ENCODE measurements around the gene DPYSL4. TPM values are rescaled to one million over a fixed set of nuclear protein-coding genes. Genes with fewer than 3 reads are reported as not detected.

The DPYSL4 gene
- total and polyA plus RNA-seq, 2 of the 4 experiments (the other 2 are of a cell fraction) = 8.1 to 30.5 TPM

DNA sequence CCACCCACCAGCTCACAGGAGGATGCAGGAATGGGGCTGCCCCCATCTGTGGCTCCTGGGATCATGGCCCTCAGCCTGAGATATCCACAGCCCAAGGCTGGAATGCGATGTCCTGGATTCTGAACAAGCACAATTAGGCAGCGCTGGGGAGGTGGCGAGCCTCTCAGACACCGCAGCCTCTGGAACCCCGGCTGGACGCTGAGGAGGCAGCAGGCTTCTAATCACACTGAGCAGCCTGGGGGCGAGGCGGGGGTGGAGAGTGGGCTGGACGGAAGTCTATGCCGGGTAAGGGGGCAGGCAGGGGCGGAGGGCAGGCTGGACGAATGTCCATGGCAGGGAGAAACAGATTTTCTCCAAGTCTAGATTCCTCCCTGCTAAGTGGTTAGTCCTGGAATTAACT lies 56.4 kb downstream of the DPYSL4 start:
- H3K4me3 ChIP-seq (ENCODE audit: insufficient read depth, low read depth, low read length) = no peak overlapping the region
- H3K9me1 ChIP-seq (ENCODE audit: insufficient read depth, low read length) = no peaks in the 10 kb centered on the region
- POLR2A ChIA-PET (ENCODE audit: unreplicated experiment) = no interaction called here
- intact Hi-C loops (cut with micrococcal nuclease) (no loop called here), dilution Hi-C loops (cut with HindIII; ENCODE audit: low sequenced_read_pairs, unreplicated experiment) (loop anchor here (25.0 kb wide), 1 partner anchor 94 kb away; the partner anchor contains the start of gene LRRC27), in situ Hi-C loops (cut with MboI; ENCODE audit: low sequenced_read_pairs) (no loop called here)
- H3K4ac ChIP-seq (ENCODE audit: low read depth, low read length) = no peak overlapping the region
- no peak overlapping the region for H3K14ac ChIP-seq (replicated peaks; ENCODE audit: low read depth, low read length)
- no peak overlapping the region for H2AK5ac ChIP-seq (ENCODE audit: low read depth, low read length)
- no peak overlapping the region for H3K23ac ChIP-seq (ENCODE audit: low read depth, low read length)
- no peak overlapping the region for H3K9ac ChIP-seq (ENCODE audit: low read depth, low read length)
- H2BK5ac ChIP-seq (ENCODE audit: low read depth, low read length, poor library complexity, severe bottlenecking) = no peak overlapping the region
- H2AFZ ChIP-seq (replicated peaks; ENCODE audit: low read length, poor library complexity) = no peak overlapping the region
- no peak overlapping the region for H3K4me2 ChIP-seq (ENCODE audit: low read depth, low read length)
- no peak for ATAC-seq (ENCODE audit: low read depth)
- WGBS, 2 experiments (ENCODE audit: extremely low coverage in 2 of 2, insufficient read length in 1 of 2) = 100% methylated on average over 1 of the region's 12 CpGs; no CpG with 5 or more reads in 1 of the 2 experiments
- DNase-seq = no peak
- no peak overlapping the region for H3K18ac ChIP-seq (ENCODE audit: low read depth, low read length)
- H2BK20ac ChIP-seq (ENCODE audit: low read depth, low read length) = no peak overlapping the region
- H2AK9ac ChIP-seq (replicated peaks; ENCODE audit: low read depth, low read length, poor library complexity) = no peak overlapping the region
- no peak overlapping the region for H4K8ac ChIP-seq (ENCODE audit: low read depth in 2 of 2, low read length in 2 of 2)
- H3K27me3 ChIP-seq (ENCODE audit: control insufficient read depth, insufficient read depth, low read length) = peaks cover 4% of the 10 kb centered on the region; the same call in 1 of the 2 replicates
- BruUV-seq (replicated peaks) = no TSS peak
- H4K20me1 ChIP-seq (ENCODE audit: insufficient read depth, low read length) = no peaks in the 10 kb centered on the region
- no peaks in the 10 kb centered on the region for H3K9me3 ChIP-seq (ENCODE audit: control insufficient read depth, insufficient read depth, low read length)
- H4K5ac ChIP-seq (ENCODE audit: low read depth, low read length) = no peak overlapping the region
- no peaks in the 10 kb centered on the region for H3K79me1 ChIP-seq (ENCODE audit: low read depth in 1 of 2, low read length in 2 of 2)
- H3K27ac ChIP-seq (ENCODE audit: insufficient read depth, low read length) = no peak overlapping the region
- TF ChIP-seq BHLHE40 (IDR thresholded peaks at IDR 0.05; ENCODE audit: low read depth, low read length) (no peak), RAD21 (IDR thresholded peaks at IDR 0.05; ENCODE audit: low read length) (no peak), ELK1 (IDR thresholded peaks at IDR 0.05; ENCODE audit: borderline replicate concordance, low read depth, low read length) (no peak), FOS (IDR thresholded peaks at IDR 0.05; ENCODE audit: low read depth, low read length) (no peak), MAFK (IDR thresholded peaks at IDR 0.05; ENCODE audit: low read depth, low read length) (no peak), RFX5 (IDR thresholded peaks at IDR 0.05; ENCODE audit: low read depth, low read length) (no peak), RCOR1 (IDR thresholded peaks at IDR 0.05; ENCODE audit: insufficient replicate concordance, low read length) (no peak), MAZ (IDR thresholded peaks at IDR 0.05; ENCODE audit: borderline replicate concordance, low read depth, low read length) (no peak), POLR2A (IDR thresholded peaks at IDR 0.05; ENCODE audit: low read depth, low read length) (no peak), NFE2L2 (IDR thresholded peaks at IDR 0.05; ENCODE audit: low read depth, low read length) (no peak), CHD1 (IDR thresholded peaks at IDR 0.05; ENCODE audit: low read depth, low read length) (no peak), CEBPB (IDR thresholded peaks at IDR 0.05; ENCODE audit: low read depth, low read length) (no peak)
- TF ChIP-seq, protein P1, sequence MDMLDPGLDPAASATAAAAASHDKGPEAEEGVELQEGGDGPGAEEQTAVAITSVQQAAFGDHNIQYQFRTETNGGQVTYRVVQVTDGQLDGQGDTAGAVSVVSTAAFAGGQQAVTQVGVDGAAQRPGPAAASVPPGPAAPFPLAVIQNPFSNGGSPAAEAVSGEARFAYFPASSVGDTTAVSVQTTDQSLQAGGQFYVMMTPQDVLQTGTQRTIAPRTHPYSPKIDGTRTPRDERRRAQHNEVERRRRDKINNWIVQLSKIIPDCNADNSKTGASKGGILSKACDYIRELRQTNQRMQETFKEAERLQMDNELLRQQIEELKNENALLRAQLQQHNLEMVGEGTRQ (IDR thresholded peaks at IDR 0.05; ENCODE audit: low read depth, low read length) = no peak
- TF ChIP-seq, protein P2, sequence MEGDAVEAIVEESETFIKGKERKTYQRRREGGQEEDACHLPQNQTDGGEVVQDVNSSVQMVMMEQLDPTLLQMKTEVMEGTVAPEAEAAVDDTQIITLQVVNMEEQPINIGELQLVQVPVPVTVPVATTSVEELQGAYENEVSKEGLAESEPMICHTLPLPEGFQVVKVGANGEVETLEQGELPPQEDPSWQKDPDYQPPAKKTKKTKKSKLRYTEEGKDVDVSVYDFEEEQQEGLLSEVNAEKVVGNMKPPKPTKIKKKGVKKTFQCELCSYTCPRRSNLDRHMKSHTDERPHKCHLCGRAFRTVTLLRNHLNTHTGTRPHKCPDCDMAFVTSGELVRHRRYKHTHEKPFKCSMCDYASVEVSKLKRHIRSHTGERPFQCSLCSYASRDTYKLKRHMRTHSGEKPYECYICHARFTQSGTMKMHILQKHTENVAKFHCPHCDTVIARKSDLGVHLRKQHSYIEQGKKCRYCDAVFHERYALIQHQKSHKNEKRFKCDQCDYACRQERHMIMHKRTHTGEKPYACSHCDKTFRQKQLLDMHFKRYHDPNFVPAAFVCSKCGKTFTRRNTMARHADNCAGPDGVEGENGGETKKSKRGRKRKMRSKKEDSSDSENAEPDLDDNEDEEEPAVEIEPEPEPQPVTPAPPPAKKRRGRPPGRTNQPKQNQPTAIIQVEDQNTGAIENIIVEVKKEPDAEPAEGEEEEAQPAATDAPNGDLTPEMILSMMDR (conservative IDR thresholded peaks at IDR 0.05; ENCODE audit: low read depth, low read length) = no peak
- no peak overlapping the region for H3K56ac ChIP-seq (ENCODE audit: extremely low read depth, insufficient read depth, low read length)
- no peak overlapping the region for H2BK120ac ChIP-seq (ENCODE audit: low read depth, low read length)
- H3K4me1 ChIP-seq (ENCODE audit: control insufficient read depth, insufficient read depth, low read length) = no peaks in the 10 kb centered on the region
- H4K91ac ChIP-seq (ENCODE audit: insufficient read depth, low read depth, low read length) = no peak overlapping the region
- CTCF ChIA-PET = no interaction called here
- no peaks in the 10 kb centered on the region for H3K36me3 ChIP-seq (ENCODE audit: control insufficient read depth, insufficient read depth, low read length)
- H2BK15ac ChIP-seq (ENCODE audit: low read depth, low read length) = no peak overlapping the region

Data from IMR-90 (cell line).